Measurements from ENCODE around the gene PDSS2.
"Not testable (repeated sequence)": the region's sequence is repeated elsewhere in the genome, so short reads cannot be mapped to it uniquely, and the experiment has no call there.

PDSS2 gene

GRCh38 chr6:107475360-107475759, 16.0 kb upstream of the PDSS2 start:
- not testable (repeated sequence) for DNase-seq

DNA sequence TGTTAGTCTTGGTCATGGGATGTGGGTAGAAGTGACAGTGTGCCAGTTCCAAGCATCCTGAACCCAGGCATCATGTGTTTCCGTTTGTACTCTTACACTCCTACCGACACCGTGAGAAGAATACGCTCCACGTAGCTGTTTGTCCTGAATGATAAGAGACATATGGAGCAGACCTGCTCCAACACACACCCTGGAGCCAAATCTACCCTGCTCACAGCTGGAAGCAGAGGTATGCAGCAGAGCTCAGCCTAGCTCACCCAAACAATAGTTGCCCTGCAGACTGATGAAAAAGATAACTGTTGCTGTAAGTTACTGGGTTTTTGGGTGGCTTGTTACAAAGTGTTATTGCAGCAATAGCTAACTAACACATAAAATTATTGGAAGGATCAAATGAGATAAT, 14.3 kb upstream of the PDSS2 start:
- DNase-seq: no peak

DNA sequence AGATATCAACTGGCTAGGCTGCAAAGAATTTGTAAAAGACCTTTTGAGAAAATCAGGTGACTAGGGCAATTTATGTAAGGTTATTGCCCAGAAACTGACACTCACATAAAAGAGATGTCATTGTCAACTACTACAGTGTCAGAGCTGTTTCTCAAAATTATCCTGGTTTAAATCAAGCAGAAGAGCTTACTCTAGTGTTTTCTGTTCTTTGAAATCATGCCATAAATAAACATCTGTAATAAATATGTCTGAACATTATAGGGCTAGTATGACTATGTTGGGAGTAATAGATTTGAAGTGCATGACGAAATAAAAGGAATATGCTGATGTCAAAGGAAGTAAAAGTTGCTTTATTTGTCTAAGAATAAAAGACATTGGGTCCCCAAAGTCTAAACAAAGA, 11.0 kb upstream of the PDSS2 start:
- DNase-seq: no peak

DNA sequence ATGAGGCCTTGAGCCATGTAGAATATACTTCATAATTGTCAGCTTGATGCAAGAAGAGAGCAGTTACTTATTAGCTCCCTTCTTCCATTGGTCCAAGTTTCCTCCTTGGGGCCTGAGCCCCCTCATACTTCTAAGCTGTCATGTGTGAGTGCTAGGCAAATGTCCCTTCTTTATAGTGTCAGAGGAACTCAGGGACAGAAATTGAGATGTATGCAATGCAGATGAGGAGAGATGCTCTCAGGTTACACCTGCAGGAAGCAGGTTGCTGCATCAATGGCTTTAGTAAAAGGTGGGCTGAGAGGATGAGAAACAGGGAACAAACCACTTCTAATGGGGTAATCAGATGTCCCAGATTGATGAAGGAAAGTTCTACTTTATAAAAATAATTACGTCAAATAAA, 6.7 kb upstream of the PDSS2 start:
- DNase-seq: no peak

GRCh38 chr6:107460083-107460631, 793 bp upstream of the PDSS2 start:
- DNase-seq: no peak

GRCh38 chr6:107458672-107459282, 587 bp downstream of the PDSS2 start:
- DNase-seq: no peak

- no peak for DNase-seq
Measured at GRCh38 chr6:107448776-107449175, 10.6 kb downstream of the PDSS2 start.

- no peak for DNase-seq
Measured at GRCh38 chr6:107447663-107448216, 11.6 kb downstream of the PDSS2 start.

DNA sequence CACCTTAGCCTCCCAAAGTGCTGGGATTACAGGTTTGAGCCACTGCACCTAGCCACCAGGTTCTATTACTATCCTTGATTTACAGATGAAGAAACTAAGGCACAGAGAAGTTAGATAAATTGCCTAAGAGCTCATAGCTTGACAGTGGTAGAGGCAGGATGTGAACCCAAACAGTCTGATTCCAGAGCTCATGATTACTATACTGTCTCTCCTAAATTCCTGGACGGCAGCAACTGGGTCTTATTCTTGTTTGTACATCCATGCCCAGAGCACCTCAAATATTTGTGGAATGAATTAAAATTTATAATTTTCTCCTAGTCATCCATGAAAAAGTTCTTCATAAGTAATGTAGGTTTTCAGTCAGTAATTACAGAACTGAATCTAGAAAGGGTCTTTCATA, 15.1 kb downstream of the PDSS2 start:
- no peak for DNase-seq

- no peak for DNase-seq
Measured at GRCh38 chr6:107443608-107444267, 15.6 kb downstream of the PDSS2 start.

GRCh38 chr6:107442938-107443607, 16.3 kb downstream of the PDSS2 start:
- DNase-seq: no peak

DNA sequence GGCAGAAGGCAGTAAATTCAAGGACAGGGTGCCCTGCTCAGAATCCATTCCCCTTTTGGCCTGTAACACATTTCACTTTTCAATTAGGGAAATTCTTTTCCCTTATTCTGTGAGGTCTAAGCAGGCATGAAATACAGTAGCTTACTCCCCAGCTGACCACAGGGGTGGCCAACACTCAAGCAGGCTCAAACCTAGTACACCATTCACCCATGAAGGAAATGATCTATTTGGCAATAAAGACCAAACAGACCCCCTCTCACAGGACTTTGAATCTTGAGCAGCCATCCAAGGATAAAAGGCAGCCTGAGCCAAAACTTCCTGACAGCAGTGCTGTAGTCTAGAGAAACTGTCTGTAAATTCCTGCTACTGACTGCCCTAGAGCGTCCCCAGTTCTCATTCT, 17.7 kb downstream of the PDSS2 start:
- DNase-seq: no peak

GRCh38 chr6:107440936-107441335, 18.4 kb downstream of the PDSS2 start:
- DNase-seq: no peak

DNA sequence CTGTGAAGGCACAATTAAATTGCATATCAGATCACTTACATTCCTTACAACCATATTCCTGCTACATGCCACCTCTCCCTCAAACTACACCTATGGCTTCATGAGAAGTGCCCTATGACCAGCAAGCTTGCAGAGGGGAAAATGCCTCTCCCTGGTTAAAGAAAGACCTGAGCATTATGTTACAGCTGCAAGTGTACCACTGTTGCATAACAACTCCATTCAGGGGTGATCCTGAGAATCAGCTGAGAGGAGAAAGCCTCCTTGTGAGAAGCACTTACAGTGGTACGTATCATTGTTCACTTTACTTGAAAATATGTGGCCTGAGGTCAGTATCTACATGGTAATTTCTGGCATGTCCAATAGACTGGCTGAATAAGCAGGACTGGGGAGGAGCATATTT, 20.0 kb downstream of the PDSS2 start:
- DNase-seq: no peak

DNA sequence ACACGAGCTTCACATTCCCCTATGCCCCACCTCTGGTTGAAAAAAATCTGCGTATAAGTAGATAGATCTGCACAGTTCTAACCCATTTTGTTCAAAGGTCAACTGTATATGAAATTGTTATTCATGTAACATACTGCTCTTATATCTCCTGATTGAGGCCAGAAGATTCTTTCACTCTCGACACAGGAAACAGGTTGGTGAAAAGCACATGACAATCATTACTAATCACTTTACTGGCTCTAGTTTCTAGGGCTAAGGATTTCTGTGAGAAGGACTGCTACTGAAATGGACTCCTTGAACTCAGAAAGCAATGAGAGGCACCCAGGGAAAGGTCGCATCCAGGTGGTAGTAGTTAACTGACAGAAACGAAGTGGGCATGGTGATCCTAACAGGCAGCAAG, 21.7 kb downstream of the PDSS2 start:
- no peak for DNase-seq

DNA sequence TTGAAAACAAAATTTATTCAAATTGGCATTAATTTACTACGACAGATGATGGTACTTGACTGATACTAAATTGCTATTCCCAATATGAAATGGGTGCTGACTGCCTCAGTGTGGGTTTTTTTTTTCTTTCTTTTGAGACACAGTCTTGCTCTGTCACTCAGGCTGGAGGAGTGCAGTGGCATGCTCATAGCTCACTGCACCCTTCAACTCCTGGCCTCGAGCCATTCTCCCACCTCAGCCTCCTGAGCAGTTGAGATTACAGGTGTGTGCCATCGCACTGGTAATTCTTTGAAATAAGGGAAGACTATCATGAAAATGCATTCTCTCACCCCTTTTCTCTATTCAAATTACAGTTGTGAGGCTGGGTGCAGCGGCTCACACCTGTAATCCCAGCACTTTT, 22.5 kb downstream of the PDSS2 start:
- no peak for DNase-seq

DNA sequence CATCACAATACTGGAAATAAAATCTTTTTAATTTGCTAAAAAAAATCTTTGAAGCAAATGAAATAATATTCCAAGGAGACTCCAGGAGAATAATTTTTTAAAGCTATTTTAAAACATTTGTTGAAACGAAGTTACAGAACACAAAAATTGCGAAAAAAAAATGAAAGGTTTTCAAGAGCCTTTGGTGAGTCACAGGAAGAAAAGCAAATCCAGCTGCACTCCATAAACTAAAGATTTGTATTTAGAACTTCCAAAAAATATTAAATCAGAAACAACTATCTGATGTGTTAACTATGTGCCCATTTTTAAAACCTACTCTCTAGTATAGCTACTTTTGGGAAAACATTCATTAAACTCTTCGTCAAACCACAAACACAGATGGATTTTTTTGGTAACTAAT, 23.6 kb downstream of the PDSS2 start:
- DNase-seq: no peak

DNA sequence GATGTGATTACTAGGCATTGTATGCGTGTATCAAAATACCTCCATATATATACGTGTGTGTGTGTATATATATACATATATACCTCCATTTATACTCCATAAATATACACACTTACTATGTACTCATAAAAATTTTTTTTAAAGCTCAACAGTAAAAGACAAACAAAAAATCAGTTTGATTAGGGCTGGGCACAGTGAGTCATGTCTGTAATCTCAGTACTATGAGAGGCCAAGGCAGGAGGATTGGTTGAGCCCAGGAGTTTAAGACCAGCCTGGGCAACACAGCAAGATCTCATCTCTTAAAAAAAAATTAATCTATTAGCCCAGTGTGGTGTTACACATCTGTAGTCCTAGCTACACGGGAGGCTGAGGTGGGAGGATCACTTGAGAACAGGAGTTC, 24.6 kb downstream of the PDSS2 start:
- DNase-seq: no peak

DNA sequence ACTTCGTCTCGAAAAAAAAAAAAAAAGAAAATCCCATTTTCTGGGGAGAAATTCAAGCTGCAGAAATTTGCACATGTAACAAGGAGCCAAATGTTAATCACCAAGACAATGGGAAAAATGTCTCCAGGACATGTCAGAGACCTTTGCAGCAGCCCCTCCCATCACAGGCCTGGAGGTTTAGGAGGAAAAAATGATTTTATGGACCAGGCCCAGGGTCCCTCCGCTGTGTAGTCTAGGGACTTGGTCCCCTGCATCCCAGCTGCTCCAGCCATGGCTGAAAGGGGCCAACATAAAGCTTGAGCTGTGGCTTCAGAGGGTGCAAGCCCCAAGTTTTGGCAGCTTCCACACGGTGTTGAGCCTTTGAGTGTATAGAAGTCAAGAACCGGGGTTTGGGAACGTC, 33.4 kb downstream of the PDSS2 start:
- DNase-seq: not testable (repeated sequence)

- no peak for DNase-seq
Measured at GRCh38 chr6:107423474-107423990, 35.8 kb downstream of the PDSS2 start.

DNA sequence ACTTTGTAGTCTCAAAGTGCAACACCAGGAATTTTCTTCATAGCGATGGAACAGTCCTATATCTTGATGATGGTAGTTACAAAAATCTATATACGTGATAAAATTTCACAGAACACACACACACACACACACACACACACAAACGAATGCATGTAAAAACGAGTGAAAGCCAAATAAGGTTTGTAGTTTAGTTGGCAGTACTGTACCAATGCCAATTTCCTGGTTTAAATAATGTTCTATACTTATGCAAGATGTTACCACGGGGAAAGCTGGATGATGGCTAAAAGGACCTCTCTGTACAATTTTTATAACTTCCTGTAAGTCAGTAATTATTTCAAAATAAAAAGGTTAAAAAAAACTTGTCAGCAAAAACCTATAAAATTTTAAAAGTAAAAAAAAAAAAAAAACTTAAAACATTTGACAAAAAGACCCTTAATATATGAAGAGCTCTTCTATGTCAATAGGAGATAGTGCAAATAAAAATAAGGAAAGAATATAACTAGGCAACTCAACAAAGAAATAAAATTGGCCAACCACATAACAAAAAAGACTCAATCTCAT, 37.6 kb downstream of the PDSS2 start:
- no peak for DNase-seq

DNA sequence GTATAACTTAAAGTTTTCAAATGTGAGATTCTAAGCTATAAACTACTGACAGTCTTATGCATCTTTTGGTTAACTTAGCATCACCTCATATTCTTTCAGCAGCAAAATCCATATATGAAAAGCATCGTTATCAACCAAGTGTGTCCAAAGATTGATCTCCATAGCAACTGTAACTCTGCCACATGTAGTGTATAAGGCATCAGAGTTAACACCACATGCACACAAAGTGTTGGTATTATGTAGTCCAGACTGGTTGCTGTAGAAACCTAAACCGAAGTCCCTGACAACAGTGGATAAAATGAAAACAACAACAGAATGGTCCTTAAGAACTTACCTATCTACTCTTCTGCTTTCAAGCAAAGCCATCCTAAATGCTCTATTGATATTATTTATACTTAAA, 39.6 kb downstream of the PDSS2 start:
- no peak for DNase-seq

DNA sequence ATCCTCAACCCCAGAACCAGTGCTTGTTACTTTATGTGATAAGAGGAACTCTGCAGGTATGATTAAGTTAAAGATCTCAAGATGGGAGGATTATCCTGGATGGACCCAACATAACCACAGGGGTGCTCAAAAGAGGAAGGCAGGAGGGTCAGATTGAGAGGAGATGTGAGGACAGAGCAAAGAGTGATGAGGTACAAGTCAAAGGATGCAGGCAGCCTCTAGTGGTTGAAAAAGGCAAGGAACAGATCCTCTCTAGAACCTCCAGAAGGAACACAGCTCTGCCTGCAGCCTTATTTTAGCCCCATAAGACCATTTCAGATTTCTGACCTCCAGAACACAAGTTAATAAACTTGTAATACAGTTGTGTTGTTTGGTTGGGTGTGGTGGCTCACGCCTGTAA, 41.2 kb downstream of the PDSS2 start:
- no peak for DNase-seq

All from cortex of kidney (tissue), 1 donor.